Naive thymus-derived CD8-positive, alpha-beta T cell (primary cell): ENCODE measurements around the gene SARS1. TPM values are rescaled to one million over a fixed set of nuclear protein-coding genes. Genes with fewer than 3 reads are reported as not detected.

Experiments
- ATAC-seq, 2 donors: fragments of 150-1000 bp; cut with Tn5 transposase in 1 of 2; sonication (Bioruptor Pico), chemical (Tn5 transposase) in 1 of 2; 1 replicate in 1 of 2; 2 replicates in 1 of 2; pipeline ENCODE4 v1.10.0; 2021; ENCODE audit warnings: mild to moderate bottlenecking in 2 of 2, moderate library complexity in 2 of 2
- POLR2A ChIA-PET: fragments of 350-600 bp; sonication (Branson Sonifier 250); formaldehyde crosslinking; loops from one replicate; lab custom pipeline; 2021; ENCODE audit warnings: antibody characterized with exemption; lab: Charles Lee
- DNase-seq, 10 donors: peaks; one replicate each; pipeline versions ENCODE4 v3.0.0 to v3.0.0-alpha.2; 2020 to 2022
- H3K27ac Mint-ChIP-seq, 10 donors: one replicate each; pipeline ENCODE4 v1.8.0; 2020 to 2022; ENCODE audit warnings: mild to moderate bottlenecking in 10 of 10, mixed read lengths in 10 of 10, moderate library complexity in 4 of 10, inconsistent platforms in 1 of 10
- H3K27me3 Mint-ChIP-seq, 5 donors: one replicate each; pipeline ENCODE4 v1.8.0; 2021 to 2022; ENCODE audit warnings: mixed read lengths in 5 of 5
- H3K36me3 Mint-ChIP-seq, 3 donors: one replicate each; pipeline ENCODE4 v1.8.0; 2020 to 2022; ENCODE audit warnings: mixed read lengths in 3 of 3, mild to moderate bottlenecking in 2 of 3, inconsistent platforms in 1 of 3
- H3K4me1 Mint-ChIP-seq, 4 donors: one replicate each; pipeline ENCODE4 v1.8.0; 2021 to 2022; ENCODE audit warnings: mixed read lengths in 4 of 4
- H3K4me3 Mint-ChIP-seq, 10 donors: one replicate each; pipeline ENCODE4 v1.8.0; 2020 to 2022; ENCODE audit warnings: mild to moderate bottlenecking in 10 of 10, mixed read lengths in 10 of 10, moderate library complexity in 6 of 10, inconsistent platforms in 1 of 10
- H3K9me3 Mint-ChIP-seq, 9 donors: one replicate each; pipeline ENCODE4 v1.8.0; 2020 to 2022; ENCODE audit warnings: mixed read lengths in 9 of 9, mild to moderate bottlenecking in 3 of 9, inconsistent platforms in 1 of 9, moderate library complexity in 1 of 9
- polyA plus RNA-seq, 3 donors: library from polyadenylated mRNA; unstranded; fragments of 300-500 nt; fragmentation: Illumina TruSeq; gene quantifications; one replicate each; pipeline ENCODE4 v1.2.3, GENCODE V29; 2021
- total RNA-seq, 8 experiments: library from RNA in 2 of 8; stranded (reverse) in 2 of 8; gene quantifications; one replicate each; pipeline ENCODE4 v1.2.3 and lab custom pipeline; 2021 to 2026

SARS1 gene
- total and polyA plus RNA-seq, 5 experiments from 2014 or later = 117 to 211 (median 154) TPM

GRCh38 chr1:109197158-109198042 is 16.3 kb upstream of the SARS1 start:
- H3K27me3 Mint-ChIP-seq = no peaks in the 10 kb centered on the region
- no peak for DNase-seq
- peak overlapping the region in 1 of 10 donors; percentile 22 for H3K27ac Mint-ChIP-seq
- no peak overlapping the region for H3K4me3 Mint-ChIP-seq
- POLR2A ChIA-PET = interaction anchor here (0.5 to 1.1 kb wide), 4 partner anchors 17 to 853 kb away, joined by 3 to 5 read pairs (median 4); no protein-coding TSS in a partner anchor
- H3K36me3 Mint-ChIP-seq = peaks cover 0 to 2% (median 2%) of the 10 kb centered on the region in 3 donors
- peaks cover 8 to 23% (median 13%) of the 10 kb centered on the region in 4 donors for H3K4me1 Mint-ChIP-seq
- no peak for ATAC-seq
- no peaks in the 10 kb centered on the region for H3K9me3 Mint-ChIP-seq

GRCh38 chr1:109198043-109198695 is 15.5 kb upstream of the SARS1 start:
- peaks cover 8 to 23% (median 13%) of the 10 kb centered on the region in 4 donors for H3K4me1 Mint-ChIP-seq
- ATAC-seq (no peak), DNase-seq (no peak)
- H3K4me3 Mint-ChIP-seq = peak overlapping the region in 1 of 10 donors; percentile 5
- peaks cover 0 to 4% (median 0%) of the 10 kb centered on the region in 3 donors for H3K36me3 Mint-ChIP-seq
- H3K27me3 Mint-ChIP-seq = no peaks in the 10 kb centered on the region
- H3K9me3 Mint-ChIP-seq = no peaks in the 10 kb centered on the region
- peak overlapping the region in 3 of 10 donors; percentile 22 to 68 (median 27) for H3K27ac Mint-ChIP-seq
- POLR2A ChIA-PET = interaction anchor here (0.5 to 0.9 kb wide), 2 partner anchors 98 to 162 kb away, joined by 3 read pairs; no protein-coding TSS in a partner anchor

- DNase-seq (no peak), ATAC-seq (no peak)
- Mint-ChIP-seq H3K27me3 (no peaks in the 10 kb centered on the region), H3K9me3 (no peaks in the 10 kb centered on the region), H3K36me3 (peaks cover 0 to 6% (median 0%) of the 10 kb centered on the region in 3 donors), H3K27ac (peak overlapping the region in 4 of 10 donors; percentile 64 to 82 (median 74)), H3K4me3 (peak overlapping the region in 4 of 10 donors; percentile 5 to 55 (median 44)), H3K4me1 (peaks cover 8 to 19% (median 13%) of the 10 kb centered on the region in 4 donors)
- POLR2A ChIA-PET = interaction anchor here (0.5 to 2.5 kb wide), 4 partner anchors 8 to 98 kb away, joined by 3 to 9 read pairs (median 4); partner anchors contain the start of genes ELAPOR1 and SARS1
These were observed 15.0 kb upstream of the SARS1 start for GRCh38 chr1:109198745-109199144.

GRCh38 chr1:109199710-109200109 is 14.0 kb upstream of the SARS1 start:
- peak overlapping the region in 9 of 10 donors; percentile 14 to 72 (median 48) for H3K4me3 Mint-ChIP-seq
- H3K36me3 Mint-ChIP-seq = peaks cover 0 to 6% (median 0%) of the 10 kb centered on the region in 3 donors
- peak in 2 of 10 donors; percentile 21 to 29 for DNase-seq
- peaks cover 8 to 15% (median 12%) of the 10 kb centered on the region in 4 donors for H3K4me1 Mint-ChIP-seq
- H3K27me3 Mint-ChIP-seq = no peaks in the 10 kb centered on the region
- POLR2A ChIA-PET = interaction anchor here (0.5 to 2.5 kb wide), 4 partner anchors 13 to 86 kb away, joined by 3 to 9 read pairs (median 6); partner anchors contain the start of genes ELAPOR1 and SARS1
- ATAC-seq = peak; percentile 71 to 90
- no peaks in the 10 kb centered on the region for H3K9me3 Mint-ChIP-seq
- H3K27ac Mint-ChIP-seq = peak overlapping the region in 9 of 10 donors; percentile 41 to 85 (median 71)

GRCh38 chr1:109201123-109201703 is 12.5 kb upstream of the SARS1 start:
- Mint-ChIP-seq H3K36me3 (peaks cover 0 to 6% (median 0%) of the 10 kb centered on the region in 3 donors), H3K9me3 (no peaks in the 10 kb centered on the region), H3K27ac (peak overlapping the region in 3 of 10 donors; percentile 18 to 56 (median 31)), H3K27me3 (no peaks in the 10 kb centered on the region), H3K4me1 (peaks cover 8 to 15% (median 12%) of the 10 kb centered on the region in 4 donors), H3K4me3 (peak overlapping the region in 1 of 10 donors; percentile 31)
- no peak for ATAC-seq
- peak in 2 of 10 donors; percentile 10 to 21 for DNase-seq
- POLR2A ChIA-PET = interaction anchor here (0.6 to 2.5 kb wide), 2 partner anchors 8 to 13 kb away, joined by 3 to 9 read pairs; partner anchors contain the start of gene SARS1

- peaks cover 0 to 2% (median 0%) of the 10 kb centered on the region in 5 donors for H3K27me3 Mint-ChIP-seq
- H3K9me3 Mint-ChIP-seq = no peaks in the 10 kb centered on the region
- DNase-seq (no peak), ATAC-seq (no peak)
- no peak overlapping the region for H3K27ac Mint-ChIP-seq
- peaks cover 0 to 6% (median 0%) of the 10 kb centered on the region in 3 donors for H3K36me3 Mint-ChIP-seq
- peaks cover 2 to 9% (median 7%) of the 10 kb centered on the region in 4 donors for H3K4me1 Mint-ChIP-seq
- POLR2A ChIA-PET = no interaction called here
- H3K4me3 Mint-ChIP-seq = no peak overlapping the region
These were observed 9.2 kb upstream of the SARS1 start for GRCh38 chr1:109204484-109204883.

- no peak for ATAC-seq
- Mint-ChIP-seq H3K9me3 (no peaks in the 10 kb centered on the region), H3K36me3 (peaks cover 0 to 6% (median 0%) of the 10 kb centered on the region in 3 donors), H3K4me1 (no peaks in the 10 kb centered on the region), H3K27me3 (peaks cover 0 to 3% (median 0%) of the 10 kb centered on the region in 5 donors), H3K4me3 (no peak overlapping the region), H3K27ac (no peak overlapping the region)
- POLR2A ChIA-PET = interaction anchor here (0.7 kb wide), 3 partner anchors 7 to 277 kb away, joined by 3 to 5 read pairs (median 3); partner anchors contain the start of gene ATXN7L2
- DNase-seq = no peak
These were observed 7.4 kb upstream of the SARS1 start for GRCh38 chr1:109206339-109206738.

- Mint-ChIP-seq H3K27ac (no peak overlapping the region), H3K9me3 (no peaks in the 10 kb centered on the region), H3K4me3 (no peak overlapping the region), H3K27me3 (peaks cover 0 to 3% (median 0%) of the 10 kb centered on the region in 5 donors), H3K36me3 (peaks cover 0 to 6% (median 0%) of the 10 kb centered on the region in 3 donors), H3K4me1 (no peaks in the 10 kb centered on the region)
- no peak for DNase-seq
- ATAC-seq = no peak
- POLR2A ChIA-PET = no interaction called here
These were observed 6.1 kb upstream of the SARS1 start for GRCh38 chr1:109207467-109208103.

- peaks cover 0 to 5% (median 0%) of the 10 kb centered on the region in 4 donors for H3K4me1 Mint-ChIP-seq
- POLR2A ChIA-PET = interaction anchor here (0.6 kb wide), 1 partner anchor 31 kb away, joined by 3 read pairs; no protein-coding TSS in a partner anchor
- H3K27ac Mint-ChIP-seq = no peak overlapping the region
- peaks cover 0 to 3% (median 0%) of the 10 kb centered on the region in 5 donors for H3K27me3 Mint-ChIP-seq
- no peaks in the 10 kb centered on the region for H3K36me3 Mint-ChIP-seq
- no peak overlapping the region for H3K4me3 Mint-ChIP-seq
- no peaks in the 10 kb centered on the region for H3K9me3 Mint-ChIP-seq
- ATAC-seq (no peak), DNase-seq (no peak)
These were observed 5.3 kb upstream of the SARS1 start for GRCh38 chr1:109208394-109208793.

GRCh38 chr1:109208836-109209463 is 4.8 kb upstream of the SARS1 start:
- peaks cover 0 to 3% (median 0%) of the 10 kb centered on the region in 5 donors for H3K27me3 Mint-ChIP-seq
- H3K27ac Mint-ChIP-seq = no peak overlapping the region
- H3K4me1 Mint-ChIP-seq = peaks cover 0 to 6% (median 0%) of the 10 kb centered on the region in 4 donors
- DNase-seq (no peak), ATAC-seq (no peak)
- H3K9me3 Mint-ChIP-seq = no peaks in the 10 kb centered on the region
- no peak overlapping the region for H3K4me3 Mint-ChIP-seq
- POLR2A ChIA-PET = interaction anchor here (0.6 kb wide), 1 partner anchor 31 kb away, joined by 3 read pairs; no protein-coding TSS in a partner anchor
- no peaks in the 10 kb centered on the region for H3K36me3 Mint-ChIP-seq

GRCh38 chr1:109210058-109210457 is 3.7 kb upstream of the SARS1 start:
- no peaks in the 10 kb centered on the region for H3K9me3 Mint-ChIP-seq
- H3K4me1 Mint-ChIP-seq = peaks cover 8 to 15% (median 10%) of the 10 kb centered on the region in 4 donors
- DNase-seq (no peak), ATAC-seq (no peak)
- H3K27me3 Mint-ChIP-seq = peaks cover 0 to 3% (median 0%) of the 10 kb centered on the region in 5 donors
- POLR2A ChIA-PET = no interaction called here
- peaks cover 0 to 1% (median 0%) of the 10 kb centered on the region in 3 donors for H3K36me3 Mint-ChIP-seq
- H3K4me3 Mint-ChIP-seq = no peak overlapping the region
- peak overlapping the region in 1 of 10 donors; percentile 8 for H3K27ac Mint-ChIP-seq
